K562 (cell line): ENCODE measurements around the gene PHACTR3. TPM values are rescaled to one million over a fixed set of nuclear protein-coding genes. Genes with fewer than 3 reads are reported as not detected.

Source experiments
- ATAC-seq: fragments of 200-7000 bp; cut with Tn5 transposase; 3 replicates; pipeline ENCODE4 v1.9.1; 2020; ENCODE audit warnings: moderate library complexity
- BruUV-seq: library from RNA; stranded (reverse); fragments of 400-500 nt; replicated peaks from 2 replicates; lab custom pipeline; 2021; lab: Mats Ljungman, UMichigan
- CTCF ChIA-PET: fragments of 300-600 bp; formaldehyde crosslinking; extraction: SDS; loops from one replicate; lab custom pipeline; 2021; ENCODE audit warnings: low intra/inter-chr PET ratio; lab: Yijun Ruan, JAX
- POLR2A ChIA-PET: fragments of 300-600, 350-650 bp; sonication (Branson Sonifier 250); formaldehyde crosslinking; extraction: SDS; loops from one replicate; lab custom pipeline; 2021; ENCODE audit warnings: antibody characterized with exemption, inconsistent platforms; lab: Yijun Ruan, JAX
- DNase-seq, 4 experiments: peaks; one replicate each; pipeline versions ENCODE4 v3.0.0 to v3.0.0-alpha.2; 2011 to 2018; ENCODE audit warnings: low spot score in 3 of 4, mixed read lengths in 3 of 4; ENCODE audit errors: extremely low read depth in 1 of 4
- FAIRE-seq: peaks from 2 replicates; lab custom pipeline; 2011; peaks lifted over from hg19 to GRCh38; lab: Jason Lieb, UNC
- H2AFZ ChIP-seq: 2 replicates; pipeline ENCODE4 v1.6.0; 2011; ENCODE audit warnings: low read depth, low read length, control low read depth, inconsistent platforms
- H3K27ac ChIP-seq: fragments of 200-600 bp; 3 replicates; pipeline ENCODE4 v1.8.0; 2011; ENCODE audit warnings: low read depth, mild to moderate bottlenecking, control low read depth, inconsistent platforms, low read length, moderate library complexity, mixed read lengths; ENCODE audit errors: extremely low read depth
- H3K27me3 ChIP-seq, 2 experiments: fragments of 300-600 bp in 1 of 2; 2 replicates in 1 of 2; 3 replicates in 1 of 2; pipeline versions ENCODE4 v1.6.0 to v1.8.0; 2011; ENCODE audit warnings: inconsistent platforms in 2 of 2, low read length in 2 of 2, mild to moderate bottlenecking in 1 of 2, mixed read lengths in 1 of 2, moderate library complexity in 1 of 2; ENCODE audit not compliant: control insufficient read depth in 2 of 2, insufficient read depth in 2 of 2
- H3K36me3 ChIP-seq: fragments of 300-600 bp; 3 replicates; pipeline ENCODE4 v1.8.0; 2011; ENCODE audit warnings: mild to moderate bottlenecking, low read length, inconsistent platforms; ENCODE audit not compliant: control insufficient read depth, insufficient read depth
- H3K4me1 ChIP-seq, 2 experiments: fragments of 200-600 bp in 1 of 2; replicated peaks in 1 of 2; 2 replicates in 1 of 2; 3 replicates in 1 of 2; pipeline versions ENCODE4 v1.5.1 to v1.8.0; 2011; ENCODE audit warnings: inconsistent platforms in 2 of 2, low read length in 2 of 2, mild to moderate bottlenecking in 1 of 2, mixed read lengths in 1 of 2, moderate library complexity in 1 of 2; ENCODE audit not compliant: control insufficient read depth in 2 of 2, insufficient read depth in 2 of 2
- H3K4me2 ChIP-seq: 2 replicates; pipeline ENCODE4 v1.6.1; 2011; ENCODE audit warnings: low read length, control low read depth, inconsistent platforms, mixed read lengths; ENCODE audit not compliant: insufficient read depth
- H3K4me3 ChIP-seq: fragments of 200-600 bp; sonication (generic), shearing (Covaris generic); 2 replicates; pipeline ENCODE4 v1.5.1; 2016; ENCODE audit warnings: control low read depth, inconsistent platforms
- H3K79me2 ChIP-seq: fragments of 200-600 bp; 3 replicates; pipeline ENCODE4 v1.8.0; 2011; ENCODE audit warnings: low read length, inconsistent platforms; ENCODE audit not compliant: control insufficient read depth, insufficient read depth
- H3K9ac ChIP-seq, 2 experiments: 2 replicates each; pipeline versions ENCODE4 v1.6.0 to v1.6.1; 2011; ENCODE audit warnings: low read depth in 2 of 2, low read length in 2 of 2, control low read depth in 1 of 2, inconsistent platforms in 1 of 2, mild to moderate bottlenecking in 1 of 2, mixed read lengths in 1 of 2; ENCODE audit not compliant: insufficient read depth in 1 of 2
- H3K9me1 ChIP-seq: one replicate; pipeline ENCODE4 v1.6.0; 2011; ENCODE audit warnings: inconsistent platforms, mild to moderate bottlenecking, low read length, moderate library complexity; ENCODE audit not compliant: control insufficient read depth, insufficient read depth
- H3K9me3 ChIP-seq: replicated peaks from 2 replicates; pipeline ENCODE4 v1.5.1; 2011; ENCODE audit warnings: low read depth, low read length, inconsistent platforms; ENCODE audit not compliant: control insufficient read depth, insufficient read depth
- H4K20me1 ChIP-seq: replicated peaks from 2 replicates; pipeline ENCODE4 v1.6.1; 2011; ENCODE audit warnings: low read length, inconsistent platforms, mixed read lengths; ENCODE audit not compliant: control insufficient read depth, insufficient read depth
- BHLHE40 ChIP-seq: IDR thresholded peaks from 2 replicates; pipeline ENCODE4 v1.6.1; 2011; ENCODE audit warnings: low read length, improper control_type of control experiment
- CEBPB ChIP-seq: fragments of 450-650 bp; IDR thresholded peaks from 2 replicates; pipeline ENCODE4 v1.6.1; 2016; ENCODE audit warnings: missing genetic modification characterization, missing compliant biosample characterization
- FIP1L1 ChIP-seq: fragments of 200-400 bp; formaldehyde crosslinking; IDR thresholded peaks from 2 replicates; pipeline ENCODE4 v1.6.1; 2018; ENCODE audit warnings: mild to moderate bottlenecking, low read depth, low read length; ENCODE audit not compliant: poor library complexity, severe bottlenecking
- FOXJ3 ChIP-seq: sonication (generic); formaldehyde crosslinking; IDR thresholded peaks from 2 replicates; pipeline ENCODE4 v1.4.0; 2020; ENCODE audit warnings: mild to moderate bottlenecking, missing genetic modification reagents
- KAT8 ChIP-seq: fragments of 450-650 bp; IDR thresholded peaks from 2 replicates; pipeline ENCODE4 v1.6.1; 2016; ENCODE audit warnings: low read depth, mild to moderate bottlenecking
- KLF6 ChIP-seq: fragments of 250-450 bp; sonication (Bioruptor Pico); IDR thresholded peaks from 2 replicates; pipeline ENCODE4 v1.4.0; 2020; ENCODE audit warnings: mild to moderate bottlenecking, moderate library complexity, borderline replicate concordance
- MCM5 ChIP-seq: fragments of 450-650 bp; IDR thresholded peaks from 2 replicates; pipeline ENCODE4 v1.6.1; 2016; ENCODE audit warnings: low read depth
- MYC ChIP-seq, 2 experiments: fragments of 250-450 bp in 1 of 2; sonication (Bioruptor Pico) in 1 of 2; IDR thresholded peaks; 2 replicates each; pipeline versions ENCODE4 v1.5.1 to v1.6.1; 2012 to 2021; ENCODE audit warnings: low read depth in 2 of 2, borderline replicate concordance in 1 of 2, improper control_type of control experiment in 1 of 2, low read length in 1 of 2, mild to moderate bottlenecking in 1 of 2, moderate library complexity in 1 of 2
- POLR2AphosphoS5 ChIP-seq: IDR thresholded peaks from 2 replicates; pipeline ENCODE4 v1.6.1; 2011; ENCODE audit warnings: mild to moderate bottlenecking, low read depth, low read length, moderate library complexity; ENCODE audit not compliant: control insufficient read depth, insufficient read depth
- PYGO2 ChIP-seq: fragments of 450-650 bp; IDR thresholded peaks from 2 replicates; pipeline ENCODE4 v1.6.1; 2016; ENCODE audit warnings: mild to moderate bottlenecking, missing genetic modification characterization, moderate library complexity, missing compliant biosample characterization
- SAFB ChIP-seq: fragments of 200-400 bp; formaldehyde crosslinking; IDR thresholded peaks from 2 replicates; pipeline ENCODE4 v1.6.1; 2017; ENCODE audit warnings: low read depth, low read length, borderline replicate concordance
- SNRNP70 ChIP-seq: fragments of 200-400 bp; formaldehyde crosslinking; optimal IDR thresholded peaks from 2 replicates; pipeline ENCODE3; 2017; ENCODE audit warnings: low read depth, low read length
- SP1 ChIP-seq: sonication (generic); formaldehyde crosslinking; IDR thresholded peaks from 2 replicates; pipeline ENCODE4 v1.8.1; 2022; ENCODE audit warnings: mild to moderate bottlenecking, missing genetic modification reagents
- TRIM24 ChIP-seq, 2 experiments: fragments of 450-650 bp; IDR thresholded peaks; 2 replicates each; pipeline ENCODE4 v1.6.1; 2016
- ZBTB7A ChIP-seq: IDR thresholded peaks from 2 replicates; pipeline ENCODE4 v1.6.1; 2011; ENCODE audit warnings: low read depth, mild to moderate bottlenecking, low read length, moderate library complexity, borderline replicate concordance; ENCODE audit not compliant: control insufficient read depth
- ZNF175 ChIP-seq: fragments of 200-800 bp; sonication (Bioruptor generic); IDR thresholded peaks from 2 replicates; pipeline ENCODE4 v1.6.1; 2016; ENCODE audit warnings: low read depth, mild to moderate bottlenecking, missing genetic modification characterization, missing compliant biosample characterization
- ZNF197 ChIP-seq: fragments of 200-800 bp; sonication (Bioruptor generic); IDR thresholded peaks from 2 replicates; pipeline ENCODE4 v1.6.1; 2016; ENCODE audit warnings: low read depth, missing genetic modification characterization, missing compliant biosample characterization
- ZNF445 ChIP-seq: fragments of 250-450 bp; sonication (Bioruptor Pico); IDR thresholded peaks from 2 replicates; pipeline ENCODE4 v1.4.0; 2020; ENCODE audit warnings: low read depth, mild to moderate bottlenecking, moderate library complexity
- WGBS: fragments of 100-300 bp; shearing (Covaris generic); methylation state at CpG from one replicate; pipeline ENCODE4 v1.1.6; 2016; ENCODE audit warnings: low coverage, mixed read lengths; ENCODE audit not compliant: insufficient coverage; ENCODE audit errors: missing lambda C conversion rate; 5-methylcytosine and 5-hydroxymethylcytosine counted together
- in situ Hi-C: fragments of 300-500 bp; cut with MboI; formaldehyde crosslinking; loops from 4 replicates; pipeline ENCODE4 v1.15.0; 2018; ENCODE audit warnings: inconsistent platforms, mixed read lengths
- intact Hi-C: fragments of 100-400 bp; cut with micrococcal nuclease; formaldehyde crosslinking; loops from 2 replicates; pipeline ENCODE4 v1.14.2; 2022
- polyA plus RNA-seq, 8 experiments: library from polyadenylated mRNA; depleted of rRNA in 4 of 8; stranded (reverse) in 5 of 8; unstranded in 3 of 8; fragments of >200 nt; fragmentation: Nextera tagmentation in 2 of 8; fragmentation: Illumina TruSeq in 1 of 8; extraction: Ambion mirVana in 2 of 8; extraction: Trizol in 1 of 8; gene quantifications; 2 replicates each; pipeline versions ENCODE4 v1.2.1 to v1.2.3, GENCODE V29; 2011 to 2014; ENCODE audit warnings: inconsistent platforms in 1 of 8, missing spikeins in 1 of 8
- total RNA-seq, 7 experiments: library from RNA; depleted of rRNA in 6 of 7; stranded (reverse); fragments of >200 nt in 6 of 7; fragmentation: Illumina TruSeq in 2 of 7; extraction: Trizol in 2 of 7; gene quantifications; 2 replicates each; pipeline versions ENCODE4 v1.2.1 to v1.2.3, GENCODE V29; 2011 to 2021; ENCODE audit warnings: low replicate concordance in 1 of 7
- TF ChIP-seq, protein P1 (sequence below): fragments of 250-450 bp; sonication (Bioruptor Pico); IDR thresholded peaks from 2 replicates; pipeline ENCODE4 v1.8.0; 2021; ENCODE audit warnings: moderate library complexity, mild to moderate bottlenecking, inconsistent platforms

The PHACTR3 gene
- total and polyA plus RNA-seq, 9 of the 15 experiments (the other 6 are each of a cell fraction or from before 2014, with no cell fraction given) = not detected

DNA sequence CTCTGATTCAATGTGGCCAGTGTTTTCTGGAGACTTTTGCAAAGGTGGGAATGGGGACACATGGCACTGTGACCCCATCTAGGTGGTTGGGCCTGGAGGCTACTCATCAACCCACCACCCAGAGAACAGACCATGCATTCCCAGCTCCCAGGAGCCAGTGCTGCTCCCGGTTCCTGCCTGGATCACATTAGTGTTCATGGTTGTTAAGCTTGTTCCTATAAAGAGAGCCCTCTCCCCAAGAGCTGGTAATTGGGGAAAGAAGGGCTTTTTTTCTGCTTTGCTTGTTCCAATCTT is 102.0 kb downstream of the PHACTR3 start:
- CTCF ChIA-PET = no interaction called here
- Histone ChIP-seq H4K20me1 (no peaks in the 10 kb centered on the region), H3K79me2 (no peaks in the 10 kb centered on the region), H3K4me3 (no peak overlapping the region), H3K4me1 (no peaks in the 10 kb centered on the region), H3K4me2 (no peak overlapping the region), H3K27ac (no peak overlapping the region), H3K36me3 (no peaks in the 10 kb centered on the region), H3K9ac (no peak overlapping the region), H3K9me3 (no peaks in the 10 kb centered on the region), H3K27me3 (no peaks in the 10 kb centered on the region), H3K9me1 (no peaks in the 10 kb centered on the region), H2AFZ (no peak overlapping the region)
- FAIRE-seq (no peak), DNase-seq (no peak), ATAC-seq (no peak)
- TF ChIP-seq ZNF445 (CRISPR knock-in tag) (no peak), ZBTB7A (no peak), KLF6 (no peak), MYC (IDR thresholded peaks at IDR 0.05; ENCODE audit: low read depth, low read length) (no peak), MYC (CRISPR knock-in tag; IDR thresholded peaks at IDR 0.05; ENCODE audit: borderline replicate concordance, low read depth) (no peak), TRIM24 (IDR thresholded peaks at IDR 0.05) (no peak), BHLHE40 (no peak), SP1 (no peak), FOXJ3 (CRISPR knock-in tag) (no peak), KAT8 (no peak), CEBPB (tag) (no peak), ZNF197 (CRISPR knock-in tag) (no peak), MCM5 (no peak), SAFB (no peak), FIP1L1 (no peak), ZNF175 (CRISPR knock-in tag) (no peak), SNRNP70 (no peak), PYGO2 (no peak), POLR2AphosphoS5 (no peak)
- TF ChIP-seq, protein P1, sequence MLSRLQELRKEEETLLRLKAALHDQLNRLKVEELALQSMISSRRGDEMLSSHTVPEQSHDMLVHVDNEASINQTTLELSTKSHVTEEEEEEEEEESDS (CRISPR knock-in tag) = no peak
- 0% methylated on average over 1 of the region's 1 CpG for WGBS
- in situ Hi-C loops = no loop called here
- BruUV-seq = no TSS peak
- intact Hi-C loops = no loop called here
- POLR2A ChIA-PET = no interaction called here
